GOT3 (cell line): ENCODE results near the gene CLASP2.
"Not testable (repeated sequence)": the region's sequence is repeated elsewhere in the genome, so short reads cannot be mapped to it uniquely, and the experiment has no call there.

Experiments used
- DNase-seq: peaks from one replicate; lab custom pipeline; 2025; ENCODE audit warnings: mixed read lengths; lab: John Stamatoyannopoulos, UW

Gene CLASP2

GRCh38 chr3:33687406-33688010, 30.5 kb downstream of the CLASP2 start:
- DNase-seq: no peak

GRCh38 chr3:33682770-33683169, 35.3 kb downstream of the CLASP2 start:
- DNase-seq: no peak

GRCh38 chr3:33681667-33682066, 36.4 kb downstream of the CLASP2 start:
- DNase-seq: no peak

GRCh38 chr3:33678073-33678472, 40.0 kb downstream of the CLASP2 start:
- no peak for DNase-seq

GRCh38 chr3:33673436-33673835, 44.6 kb downstream of the CLASP2 start:
- not testable (repeated sequence) for DNase-seq

GRCh38 chr3:33668618-33669017, 49.4 kb downstream of the CLASP2 start:
- DNase-seq: no peak

GRCh38 chr3:33665294-33665693, 52.8 kb downstream of the CLASP2 start:
- DNase-seq: no peak

- DNase-seq: no peak
These were observed 53.9 kb downstream of the CLASP2 start for GRCh38 chr3:33664195-33664594.

GRCh38 chr3:33663042-33663441, 55.0 kb downstream of the CLASP2 start:
- DNase-seq: no peak

GRCh38 chr3:33659856-33660434, 58.1 kb downstream of the CLASP2 start:
- DNase-seq: no peak

- peak; percentile 33 for DNase-seq
These were observed 58.8 kb downstream of the CLASP2 start for GRCh38 chr3:33658991-33659848.

- no peak for DNase-seq
These were observed 59.4 kb downstream of the CLASP2 start for GRCh38 chr3:33658621-33658990.

- no peak for DNase-seq
These were observed 60.0 kb downstream of the CLASP2 start for GRCh38 chr3:33658039-33658438.

GRCh38 chr3:33652736-33653135, 65.3 kb downstream of the CLASP2 start:
- DNase-seq: no peak

- not testable (repeated sequence) for DNase-seq
These were observed 67.0 kb downstream of the CLASP2 start for GRCh38 chr3:33651101-33651500.

GRCh38 chr3:33650495-33650894, 67.6 kb downstream of the CLASP2 start:
- DNase-seq: no peak

GRCh38 chr3:33648793-33649192, 69.3 kb downstream of the CLASP2 start:
- DNase-seq: no peak

GRCh38 chr3:33646406-33646805, 71.6 kb downstream of the CLASP2 start:
- no peak for DNase-seq

GRCh38 chr3:33645060-33645647, 72.9 kb downstream of the CLASP2 start:
- DNase-seq: no peak

- DNase-seq: no peak
These were observed 73.5 kb downstream of the CLASP2 start for GRCh38 chr3:33644582-33644981.

GRCh38 chr3:33642806-33643205, 75.2 kb downstream of the CLASP2 start:
- DNase-seq: no peak

- DNase-seq: no peak
These were observed 78.2 kb downstream of the CLASP2 start for GRCh38 chr3:33639889-33640288.

GRCh38 chr3:33637482-33637881, 80.6 kb downstream of the CLASP2 start:
- no peak for DNase-seq
